Hair follicular keratinocyte (primary cell): ENCODE results near the gene PRR19. TPM values are rescaled to one million over a fixed set of nuclear protein-coding genes. Genes with fewer than 3 reads are reported as not detected.

Source experiments
- total RNA-seq: library from RNA; depleted of rRNA; stranded (reverse); fragments of >200 nt; gene quantifications from 2 replicates; pipeline ENCODE4 v1.2.3, GENCODE V29; 2015

PRR19 gene
- 0.80 and 2.1 TPM in 2 replicates for total RNA-seq

GRCh38 chr19:42301646-42302203 is at the start of gene PRR19:
TSS of gene PRR19 (plus strand) at chr19:42302132. CDS start at chr19:42309585, 7,453 bp downstream.

GRCh38 chr19:42254850-42255765 is 46.8 kb upstream of the PRR19 start, which contains the start of gene ERF:
TSS of gene ERF (minus strand) at chr19:42255128. CDS start at chr19:42254999, 129 bp downstream.

GRCh38 chr19:42268704-42269477 is 33.0 kb upstream of the PRR19 start, which contains the start of gene CIC:
TSS of gene CIC (plus strand) at chr19:42269252. CDS start at chr19:42271784, 2,532 bp downstream.

GRCh38 chr19:42313096-42313839 is 11.3 kb downstream of the PRR19 start, which contains the start of gene TMEM145:
TSS of gene TMEM145 (plus strand) at chr19:42313309. CDS start at chr19:42313377, 68 bp downstream.

GRCh38 chr19:42325308-42325895 is 23.5 kb downstream of the PRR19 start, which contains the start of gene MEGF8:
TSS of gene MEGF8 (plus strand) at chr19:42325635. CDS start at chr19:42326244, 609 bp downstream.

Other genes with a start within 250 kb of the PRR19 start
- gene GRIK5, start 231.9 kb upstream of the PRR19 start, total RNA-seq: 0.04 and 0.16 TPM in 2 replicates
- 15.0 and 18.9 TPM in 2 replicates for gene ZNF574, start 226.0 kb upstream of the PRR19 start, total RNA-seq
- gene POU2F2, start 169.7 kb upstream of the PRR19 start, total RNA-seq: 12.5 and 25.6 TPM in 2 replicates
- 42.2 and 44.1 TPM in 2 replicates for gene DEDD2, start 84.5 kb upstream of the PRR19 start, total RNA-seq
- 4.8 and 6.3 TPM in 2 replicates for gene ZNF526, start 81.8 kb upstream of the PRR19 start, total RNA-seq
- 22.4 and 22.7 TPM in 2 replicates for gene GSK3A, start 59.5 kb upstream of the PRR19 start, total RNA-seq
- gene ERF, start 47.0 kb upstream of the PRR19 start, total RNA-seq: 67.2 and 121 TPM in 2 replicates
- 47.4 and 52.2 TPM in 2 replicates for gene CIC, start 32.9 kb upstream of the PRR19 start, total RNA-seq
- 64.2 and 85.3 TPM in 2 replicates for gene PAFAH1B3, start 492 bp downstream of the PRR19 start, total RNA-seq
- not detected in 2 replicates for gene TMEM145, start 11.2 kb downstream of the PRR19 start, total RNA-seq
- 7.3 and 13.6 TPM in 2 replicates for gene MEGF8, start 23.5 kb downstream of the PRR19 start, total RNA-seq
- gene CNFN, start 88.2 kb downstream of the PRR19 start, total RNA-seq: 1.7 and 4.1 TPM in 2 replicates
- gene LIPE, start 125.3 kb downstream of the PRR19 start, total RNA-seq: 20.8 and 23.8 TPM in 2 replicates
- not detected in 2 replicates for gene CXCL17, start 140.8 kb downstream of the PRR19 start, total RNA-seq
- gene CEACAM1, start 226.3 kb downstream of the PRR19 start, total RNA-seq: 1.1 and 2.0 TPM in 2 replicates